ENCODE measurements around the gene NAGA. TPM values are rescaled to one million over a fixed set of nuclear protein-coding genes. Genes with fewer than 3 reads are reported as not detected.

NAGA gene
- total and polyA plus RNA-seq, 12 donors, result 7.4 to 54.0 (median 25.8) TPM

DNA sequence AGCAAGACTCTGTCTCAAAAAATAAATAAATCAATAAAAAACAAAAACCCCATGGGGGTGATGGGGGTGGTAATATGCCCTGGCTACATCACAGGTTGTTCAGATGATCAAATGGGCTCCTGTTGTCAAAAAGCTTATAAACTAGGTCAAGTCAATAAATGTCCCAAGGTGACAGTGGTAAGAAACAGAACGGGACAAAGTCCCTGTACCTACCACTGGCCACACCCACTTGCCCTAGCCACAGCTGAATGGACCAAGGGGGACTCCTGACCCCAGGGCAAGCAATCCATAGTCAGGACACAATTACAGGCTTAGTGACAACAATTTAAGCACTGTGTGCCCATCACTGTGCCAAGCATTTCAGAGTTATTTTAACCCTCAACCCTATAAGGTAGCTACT is 6.0 kb downstream of the NAGA start:
- H3K27me3 ChIP-seq, result no peaks in the 10 kb centered on the region
- no peak overlapping the region for H3K27ac ChIP-seq
- DNase-seq, result peak in 2 of 7 donors; percentile 13 to 24
- WGBS, 4 donors, result 88 to 93% (median 91%) methylated on average over 1 of the region's 1 CpG
- peaks cover 0 to 53% of the 10 kb centered on the region in 2 donors for H3K36me3 ChIP-seq (replicated peaks in 1 of 2)
- H3K4me3 ChIP-seq, result no peak overlapping the region
- H3K4me1 ChIP-seq (replicated peaks in 1 of 2), result peaks cover under 1% of the 10 kb centered on the region in 2 donors
- no peaks in the 10 kb centered on the region for H3K9me3 ChIP-seq (replicated peaks in 1 of 3)
- intact Hi-C loops (cut with DNase I), result no loop called here
- TF ChIP-seq POLR2A (IDR thresholded peaks at IDR 0.05), result no peak
- TF ChIP-seq, protein P1, sequence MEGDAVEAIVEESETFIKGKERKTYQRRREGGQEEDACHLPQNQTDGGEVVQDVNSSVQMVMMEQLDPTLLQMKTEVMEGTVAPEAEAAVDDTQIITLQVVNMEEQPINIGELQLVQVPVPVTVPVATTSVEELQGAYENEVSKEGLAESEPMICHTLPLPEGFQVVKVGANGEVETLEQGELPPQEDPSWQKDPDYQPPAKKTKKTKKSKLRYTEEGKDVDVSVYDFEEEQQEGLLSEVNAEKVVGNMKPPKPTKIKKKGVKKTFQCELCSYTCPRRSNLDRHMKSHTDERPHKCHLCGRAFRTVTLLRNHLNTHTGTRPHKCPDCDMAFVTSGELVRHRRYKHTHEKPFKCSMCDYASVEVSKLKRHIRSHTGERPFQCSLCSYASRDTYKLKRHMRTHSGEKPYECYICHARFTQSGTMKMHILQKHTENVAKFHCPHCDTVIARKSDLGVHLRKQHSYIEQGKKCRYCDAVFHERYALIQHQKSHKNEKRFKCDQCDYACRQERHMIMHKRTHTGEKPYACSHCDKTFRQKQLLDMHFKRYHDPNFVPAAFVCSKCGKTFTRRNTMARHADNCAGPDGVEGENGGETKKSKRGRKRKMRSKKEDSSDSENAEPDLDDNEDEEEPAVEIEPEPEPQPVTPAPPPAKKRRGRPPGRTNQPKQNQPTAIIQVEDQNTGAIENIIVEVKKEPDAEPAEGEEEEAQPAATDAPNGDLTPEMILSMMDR (IDR thresholded peaks at IDR 0.05), result no peak

- TF ChIP-seq, protein P1 (IDR thresholded peaks at IDR 0.05), result no peak
- TF ChIP-seq POLR2A (IDR thresholded peaks at IDR 0.05), result no peak
- no peaks in the 10 kb centered on the region for H3K27me3 ChIP-seq
- H3K4me1 ChIP-seq (replicated peaks in 1 of 2), result no peaks in the 10 kb centered on the region
- H3K36me3 ChIP-seq (replicated peaks in 1 of 2), result peaks cover 0 to 56% of the 10 kb centered on the region in 2 donors
- no peaks in the 10 kb centered on the region for H3K9me3 ChIP-seq (replicated peaks in 1 of 3)
- no peak overlapping the region for H3K4me3 ChIP-seq
- intact Hi-C loops (cut with DNase I), result no loop called here
- 94 to 99% (median 94%) methylated on average over 8 to 10 of the region's 10 CpGs for WGBS, 4 donors
- DNase-seq, result peak in 2 of 7 donors; percentile 16 to 42
- no peak overlapping the region for H3K27ac ChIP-seq
Measured at GRCh38 chr22:42062506-42063170, 8.0 kb downstream of the NAGA start.

- no peaks in the 10 kb centered on the region for H3K9me3 ChIP-seq (replicated peaks in 1 of 3)
- H3K4me1 ChIP-seq (replicated peaks in 1 of 2), result no peaks in the 10 kb centered on the region
- TF ChIP-seq, protein P1 (IDR thresholded peaks at IDR 0.05), result no peak
- no peak for TF ChIP-seq POLR2A (IDR thresholded peaks at IDR 0.05)
- H3K4me3 ChIP-seq, result no peak overlapping the region
- H3K27me3 ChIP-seq, result no peaks in the 10 kb centered on the region
- peaks cover 0 to 42% of the 10 kb centered on the region in 2 donors for H3K36me3 ChIP-seq (replicated peaks in 1 of 2)
- DNase-seq, result no peak
- WGBS, 4 donors, result 95 to 99% (median 97%) methylated on average over 7 of the region's 7 CpGs
- no peak overlapping the region for H3K27ac ChIP-seq
- intact Hi-C loops (cut with DNase I), result no loop called here
Measured at GRCh38 chr22:42061041-42061440, 9.6 kb downstream of the NAGA start.

DNA sequence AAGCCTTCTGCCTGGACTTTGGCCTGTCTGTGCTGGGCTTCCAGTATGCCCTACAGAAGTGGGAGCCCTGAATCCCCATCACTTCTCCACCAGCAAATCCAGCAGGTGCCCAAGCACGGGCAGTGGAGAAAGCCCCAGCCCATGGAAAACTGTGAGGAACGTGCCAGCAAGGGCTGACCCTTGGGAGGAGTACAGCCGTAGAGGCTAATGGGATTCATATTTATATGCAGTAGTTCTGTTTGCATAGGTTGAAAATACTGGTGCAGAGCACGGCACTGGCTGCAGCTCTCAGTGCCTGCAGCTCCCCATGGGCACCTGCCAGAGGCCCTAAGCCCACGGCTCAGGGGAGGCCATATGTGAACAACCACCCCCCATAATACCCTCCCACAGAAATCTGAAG is 10.1 kb downstream of the NAGA start:
- Histone ChIP-seq H3K36me3 (replicated peaks in 1 of 2) (peaks cover 0 to 36% of the 10 kb centered on the region in 2 donors), H3K4me3 (no peak overlapping the region), H3K27me3 (no peaks in the 10 kb centered on the region), H3K4me1 (replicated peaks in 1 of 2) (no peaks in the 10 kb centered on the region), H3K9me3 (replicated peaks in 1 of 3) (no peaks in the 10 kb centered on the region), H3K27ac (no peak overlapping the region)
- TF ChIP-seq POLR2A (IDR thresholded peaks at IDR 0.05), result no peak
- TF ChIP-seq, protein P1 (IDR thresholded peaks at IDR 0.05), result no peak
- 90 to 97% (median 92%) methylated on average over 2 to 5 of the region's 5 CpGs for WGBS, 4 donors
- intact Hi-C loops (cut with DNase I), result no loop called here
- no peak for DNase-seq

Measured in adrenal gland (tissue), 12 donors.